ENCODE data around the gene SRSF3. TPM values are rescaled to one million over a fixed set of nuclear protein-coding genes. Genes with fewer than 3 reads are reported as not detected.

The SRSF3 gene
- total and polyA plus RNA-seq, 2 donors (not counting 1 experiment from before 2014, with no cell fraction given) = 316 to 642 TPM

- no peak overlapping the region for H3K4me3 Mint-ChIP-seq
- Histone ChIP-seq H3K27ac (ENCODE audit: low read length in 2 of 2) (no peak overlapping the region), H3K27me3 (replicated peaks in 1 of 4; ENCODE audit: control extremely low read depth in 1 of 4, control insufficient read depth in 3 of 4, insufficient read depth in 4 of 4, low read length in 3 of 4) (no peaks in the 10 kb centered on the region), H3K4me1 (ENCODE audit: control insufficient read depth in 2 of 2, insufficient read depth in 2 of 2, low read length in 2 of 2) (peaks cover 14 to 24% of the 10 kb centered on the region in 2 donors), H3K36me3 (replicated peaks in 1 of 2; ENCODE audit: control extremely low read depth in 1 of 2, control insufficient read depth in 1 of 2, extremely low read depth in 1 of 2, insufficient read depth in 2 of 2, low read length in 1 of 2) (no peaks in the 10 kb centered on the region), H3K4me3 (ENCODE audit: control extremely low read depth in 1 of 5, extremely low read depth in 1 of 5, insufficient read depth in 1 of 5, low read depth in 2 of 5, low read length in 4 of 5) (no peak overlapping the region), H3K4me2 (replicated peaks; ENCODE audit: low read depth, low read length, poor library complexity, severe bottlenecking) (no peak overlapping the region), H3K9me3 (ENCODE audit: control extremely low read depth in 1 of 3, control insufficient read depth in 2 of 3, insufficient read depth in 1 of 3, low read length in 2 of 3) (no peaks in the 10 kb centered on the region), H3K9ac (ENCODE audit: low read length) (no peak overlapping the region), H3K79me2 (ENCODE audit: control insufficient read depth, insufficient read depth, low read length) (no peaks in the 10 kb centered on the region), H4K20me1 (ENCODE audit: control insufficient read depth, insufficient read depth, low read length, poor library complexity, severe bottlenecking) (no peaks in the 10 kb centered on the region), H2AFZ (ENCODE audit: insufficient read depth, low read depth, low read length, poor library complexity, severe bottlenecking) (no peak overlapping the region)
- no peak for DNase-seq
- CTCF ChIA-PET = interaction anchor here (0.5 to 2.1 kb wide), 4 partner anchors 8 to 132 kb away, joined by 3 to 7 read pairs (median 6); no protein-coding TSS in a partner anchor
- TF ChIP-seq CTCF (IDR thresholded peaks at IDR 0.05) (no peak), EZH2 (IDR thresholded peaks at IDR 0.05; ENCODE audit: borderline replicate concordance, insufficient read depth, low read depth, low read length, poor library complexity, severe bottlenecking) (no peak)
- no peak for ATAC-seq (ENCODE audit: low read depth)
- no peaks in the 10 kb centered on the region for H3K27me3 Mint-ChIP-seq
- WGBS (ENCODE audit: insufficient coverage) = 84% methylated on average over 9 of the region's 14 CpGs
- H3K4me1 Mint-ChIP-seq = peaks cover 28% of the 10 kb centered on the region
- POLR2A ChIA-PET = no interaction called here
- no peaks in the 10 kb centered on the region for H3K9me3 Mint-ChIP-seq (ENCODE audit: insufficient read depth)
- intact Hi-C loops (cut with micrococcal nuclease) = no loop called here
- H3K27ac Mint-ChIP-seq = no peak overlapping the region
These were observed 37.3 kb downstream of the SRSF3 start for GRCh38 chr6:36631326-36632011.

- no peak overlapping the region for H3K4me3 ChIP-seq (ENCODE audit: control extremely low read depth in 1 of 5, extremely low read depth in 1 of 5, insufficient read depth in 1 of 5, low read depth in 2 of 5, low read length in 4 of 5)
- DNase-seq (no peak), ATAC-seq (ENCODE audit: low read depth) (no peak)
- no peaks in the 10 kb centered on the region for H3K9me3 ChIP-seq (ENCODE audit: control extremely low read depth in 1 of 3, control insufficient read depth in 2 of 3, insufficient read depth in 1 of 3, low read length in 2 of 3)
- H3K79me2 ChIP-seq (ENCODE audit: control insufficient read depth, insufficient read depth, low read length) = no peaks in the 10 kb centered on the region
- H3K4me2 ChIP-seq (replicated peaks; ENCODE audit: low read depth, low read length, poor library complexity, severe bottlenecking) = no peak overlapping the region
- H2AFZ ChIP-seq (ENCODE audit: insufficient read depth, low read depth, low read length, poor library complexity, severe bottlenecking) = no peak overlapping the region
- CTCF ChIA-PET = interaction anchor here (1.5 to 2.1 kb wide), 2 partner anchors 10 to 126 kb away, joined by 7 to 9 read pairs; no protein-coding TSS in a partner anchor
- no peak for TF ChIP-seq CTCF (IDR thresholded peaks at IDR 0.05)
- H3K9ac ChIP-seq (ENCODE audit: low read length) = no peak overlapping the region
- intact Hi-C loops (cut with micrococcal nuclease) = no loop called here
- no peaks in the 10 kb centered on the region for H3K36me3 ChIP-seq (replicated peaks in 1 of 2; ENCODE audit: control extremely low read depth in 1 of 2, control insufficient read depth in 1 of 2, extremely low read depth in 1 of 2, insufficient read depth in 2 of 2, low read length in 1 of 2)
- H3K9me3 Mint-ChIP-seq (ENCODE audit: insufficient read depth) = no peaks in the 10 kb centered on the region
- H3K4me3 Mint-ChIP-seq = no peak overlapping the region
- H3K4me1 Mint-ChIP-seq = peaks cover 19% of the 10 kb centered on the region
- H3K27me3 Mint-ChIP-seq = no peaks in the 10 kb centered on the region
- no peaks in the 10 kb centered on the region for H3K27me3 ChIP-seq (replicated peaks in 1 of 4; ENCODE audit: control extremely low read depth in 1 of 4, control insufficient read depth in 3 of 4, insufficient read depth in 4 of 4, low read length in 3 of 4)
- H3K27ac ChIP-seq (ENCODE audit: low read length in 2 of 2) = no peak overlapping the region
- no peak overlapping the region for H3K27ac Mint-ChIP-seq
- no peaks in the 10 kb centered on the region for H4K20me1 ChIP-seq (ENCODE audit: control insufficient read depth, insufficient read depth, low read length, poor library complexity, severe bottlenecking)
- POLR2A ChIA-PET = no interaction called here
- H3K4me1 ChIP-seq (ENCODE audit: control insufficient read depth in 2 of 2, insufficient read depth in 2 of 2, low read length in 2 of 2) = peaks cover 14 to 21% of the 10 kb centered on the region in 2 donors
- WGBS (ENCODE audit: insufficient coverage) = 96% methylated on average over 6 of the region's 6 CpGs
These were observed 39.2 kb downstream of the SRSF3 start for GRCh38 chr6:36633370-36633769.

Data from B cell (primary cell).